GM21381 (cell line): ENCODE data around the gene MT1B.

Experiments
- ATAC-seq: cut with Tn5 transposase; IDR thresholded peaks from one replicate; pipeline ENCODE4 v1.9.1; 2021; ENCODE audit warnings: mild to moderate bottlenecking, moderate library complexity; ENCODE audit not compliant: unreplicated experiment

Gene MT1B

GRCh38 chr16:56683424-56684172 lies 31.9 kb downstream of the MT1B start:
- no peak for ATAC-seq

DNA sequence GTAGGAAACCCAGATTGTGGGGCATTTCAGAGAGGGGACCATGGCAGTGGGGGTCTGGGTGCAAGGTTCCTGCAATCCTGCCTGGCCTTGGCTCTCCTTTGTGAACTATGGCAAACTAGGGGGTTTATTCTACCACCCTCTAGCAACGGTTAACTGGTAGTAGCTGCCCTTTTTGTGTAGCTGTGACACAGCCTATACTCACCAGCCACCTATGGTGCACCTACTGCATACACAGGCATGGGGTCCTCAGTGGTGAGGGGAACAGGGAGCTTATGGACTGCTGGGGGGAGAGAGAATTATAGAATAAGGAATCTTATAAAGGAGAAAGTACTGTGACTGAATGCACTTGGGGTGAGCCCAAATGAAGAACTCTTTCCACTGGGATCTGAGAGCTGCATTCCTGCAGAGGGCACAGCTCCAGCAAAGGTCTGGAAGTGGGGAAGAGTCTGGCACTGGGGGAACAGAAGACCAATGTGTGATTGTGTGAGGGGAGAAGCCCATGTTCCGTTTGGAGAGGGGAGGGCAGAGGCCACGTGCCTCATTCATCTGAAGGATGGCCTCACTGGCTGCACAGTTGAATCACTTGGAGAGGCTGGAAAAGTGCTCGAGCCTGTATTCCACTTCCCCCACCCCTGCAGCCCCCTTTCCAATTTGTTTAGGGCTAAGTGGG lies 32.7 kb downstream of the MT1B start:
- no peak for ATAC-seq

- ATAC-seq: no peak
These were observed 33.4 kb downstream of the MT1B start for GRCh38 chr16:56684926-56685590.

GRCh38 chr16:56686758-56687157 lies 35.1 kb downstream of the MT1B start:
- ATAC-seq: no peak

GRCh38 chr16:56688762-56689161 lies 37.1 kb downstream of the MT1B start:
- no peak for ATAC-seq

DNA sequence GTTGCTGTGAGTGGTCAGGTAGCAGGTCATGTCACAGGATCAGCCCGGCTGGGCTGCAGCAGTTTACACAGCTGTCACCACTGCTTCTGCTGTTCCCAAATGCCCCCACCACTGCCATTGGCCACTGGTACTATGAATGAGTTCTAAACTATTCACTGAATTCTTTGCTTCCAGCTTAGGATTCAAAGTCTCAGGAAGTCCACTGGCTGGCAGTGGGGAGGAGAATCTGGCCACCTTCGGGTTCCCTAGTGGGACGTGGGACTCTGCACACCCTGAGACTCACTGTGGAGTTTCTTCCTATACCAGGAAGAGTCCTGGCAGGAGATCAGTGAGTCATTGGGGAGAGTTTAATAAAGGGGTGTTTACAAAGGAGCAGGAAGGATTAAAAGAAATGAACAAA lies 37.5 kb downstream of the MT1B start:
- no peak for ATAC-seq

DNA sequence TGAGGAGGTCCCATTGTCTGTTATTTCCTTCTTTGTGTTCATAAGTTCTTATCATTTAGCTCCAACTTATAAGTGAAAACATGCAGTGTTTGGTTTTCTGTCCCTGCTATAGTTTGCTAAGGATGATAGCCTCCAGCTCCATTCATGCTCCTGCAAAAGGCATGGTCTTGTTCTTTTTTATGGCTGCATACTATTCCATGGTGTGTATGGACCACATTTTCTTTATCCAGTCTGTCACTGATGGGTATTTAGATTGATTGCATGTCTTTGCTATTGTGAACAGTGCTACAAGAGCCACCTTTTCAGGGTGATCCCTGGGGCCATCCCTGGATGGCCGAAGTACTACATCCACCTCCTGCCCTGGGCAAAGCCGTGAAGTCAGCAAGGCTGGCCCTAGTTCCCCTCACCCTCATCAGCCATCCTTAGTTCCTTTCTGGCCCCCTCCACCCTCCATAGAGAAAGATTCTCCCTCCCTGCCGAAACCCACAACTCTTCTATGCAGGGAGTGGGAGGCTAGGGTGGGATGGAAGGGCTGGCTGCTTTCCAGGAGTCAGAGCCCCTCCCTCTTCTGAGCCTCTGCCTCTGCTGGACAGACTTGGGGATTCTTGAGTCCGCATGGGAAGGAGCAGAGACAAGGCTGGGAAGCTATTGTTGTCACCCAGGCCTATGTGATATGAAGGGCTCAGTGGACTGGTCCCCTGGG lies 38.9 kb downstream of the MT1B start:
- no peak for ATAC-seq

GRCh38 chr16:56691885-56692284 lies 40.2 kb downstream of the MT1B start:
- ATAC-seq: no peak

- no peak for ATAC-seq
These were observed 43.6 kb downstream of the MT1B start for GRCh38 chr16:56695246-56695645.

DNA sequence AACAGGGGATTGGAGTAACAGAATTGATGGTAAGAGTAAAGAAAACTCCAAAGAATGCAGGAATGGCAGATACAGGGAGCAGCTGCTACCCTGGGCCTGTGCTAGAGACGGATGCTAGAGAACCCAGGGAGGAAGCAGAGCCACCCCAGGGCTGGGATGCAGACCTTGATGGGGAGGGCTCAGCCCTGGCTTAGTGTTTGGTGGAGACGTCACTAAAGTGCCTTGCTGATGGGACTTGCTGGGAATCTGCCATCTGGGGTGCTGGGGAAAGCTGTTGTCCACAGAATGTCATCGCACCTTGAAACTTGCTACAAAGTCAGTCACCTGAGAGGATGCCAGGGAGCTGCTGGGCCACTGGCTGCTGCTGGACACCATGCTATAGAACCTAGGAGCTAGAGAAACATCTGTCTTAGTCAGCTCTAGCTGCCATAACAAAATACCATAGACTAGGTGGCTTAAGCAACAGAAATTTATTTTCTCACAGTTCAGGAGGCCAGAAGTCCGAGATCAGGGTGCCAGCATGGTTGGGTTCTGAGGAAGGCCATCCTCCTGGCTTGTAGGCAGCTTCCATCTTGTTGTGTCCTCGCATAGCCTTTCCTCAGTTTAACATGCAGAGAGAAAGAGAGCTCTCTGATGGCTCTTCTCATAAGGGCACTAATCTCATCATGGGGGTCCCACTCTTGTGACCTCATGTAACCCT lies 45.9 kb downstream of the MT1B start:
- no peak for ATAC-seq

DNA sequence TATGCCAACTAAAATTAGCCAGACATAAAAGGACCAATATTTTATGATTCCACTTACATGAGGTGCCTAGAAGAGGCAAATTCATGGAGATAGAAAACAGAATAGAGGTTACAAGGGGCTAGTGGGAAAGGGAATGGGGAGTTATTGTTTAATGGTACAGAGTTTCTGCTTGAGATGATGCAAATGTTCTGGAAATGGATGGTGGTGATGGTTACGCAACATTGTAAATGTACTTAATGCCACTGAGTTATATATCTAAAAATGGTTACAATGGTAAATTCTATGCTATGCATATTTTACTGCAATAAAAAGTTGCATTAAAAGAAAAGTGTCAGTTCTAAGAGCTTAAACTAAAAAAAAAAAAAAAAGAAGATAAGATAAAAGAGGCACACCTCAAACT lies 48.5 kb downstream of the MT1B start:
- ATAC-seq: no peak

- ATAC-seq: no peak
These were observed 48.9 kb downstream of the MT1B start for GRCh38 chr16:56700631-56701030.

GRCh38 chr16:56701534-56701933 lies 49.8 kb downstream of the MT1B start:
- ATAC-seq: no peak
